ENCODE measurements around the gene BABAM2. TPM values are rescaled to one million over a fixed set of nuclear protein-coding genes. Genes with fewer than 3 reads are reported as not detected.

BABAM2 gene
- total and polyA plus RNA-seq, 7 experiments from 2014 or later, result 34.2 to 58.2 (median 44.2) TPM

DNA sequence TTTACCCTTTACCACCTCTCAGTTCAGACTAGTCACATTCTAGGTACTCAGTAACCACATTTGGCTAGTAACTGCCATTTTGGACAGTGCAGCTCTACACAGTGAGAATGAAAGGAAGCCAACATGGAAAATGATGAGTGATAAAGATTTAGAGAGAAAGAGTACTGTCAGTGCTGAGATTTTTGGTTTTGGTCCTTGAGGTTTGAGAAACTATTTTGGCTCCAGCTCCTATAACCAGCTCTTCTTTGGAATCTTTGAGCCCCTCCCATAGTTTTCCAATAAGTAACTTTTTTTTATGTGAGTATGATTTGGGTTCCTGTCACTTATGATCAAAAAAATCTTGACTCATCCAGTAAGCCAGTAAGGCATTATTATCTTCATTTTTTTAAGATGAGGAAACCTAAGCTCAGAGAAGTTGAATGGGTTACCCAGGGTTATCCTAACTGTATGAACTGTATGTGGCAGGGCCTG, 173.0 kb downstream of the BABAM2 start:
- H3K36me3 Mint-ChIP-seq, result peaks cover 5 to 25% (median 14%) of the 10 kb centered on the region in 5 donors
- Histone ChIP-seq H3K27ac (ENCODE audit: low read depth, low read length) (no peak overlapping the region), H3K36me3 (ENCODE audit: control insufficient read depth in 2 of 3, insufficient read depth in 3 of 3, low read length in 3 of 3) (no peaks in the 10 kb centered on the region), H3K27me3 (ENCODE audit: control insufficient read depth in 2 of 2, insufficient read depth in 2 of 2, low read length in 2 of 2) (no peaks in the 10 kb centered on the region), H3K4me3 (ENCODE audit: low read length) (no peak overlapping the region), H3K9me3 (ENCODE audit: control insufficient read depth in 2 of 3, low read length in 3 of 3) (no peaks in the 10 kb centered on the region), H3K4me1 (ENCODE audit: control insufficient read depth in 2 of 2, insufficient read depth in 2 of 2, low read length in 2 of 2) (no peaks in the 10 kb centered on the region)
- no peak overlapping the region for H3K4me3 Mint-ChIP-seq
- intact Hi-C loops (cut with micrococcal nuclease), result no loop called here
- POLR2A ChIA-PET, result interaction anchor here (0.7 kb wide), 1 partner anchor 19 kb away, joined by 3 read pairs; no protein-coding TSS in a partner anchor
- DNase-seq, result no peak
- ATAC-seq, result no peak
- CTCF ChIA-PET, result no interaction called here
- peaks cover 0 to 9% (median 0%) of the 10 kb centered on the region in 7 donors for H3K4me1 Mint-ChIP-seq
- H3K27ac Mint-ChIP-seq, result no peak overlapping the region
- peaks cover 0 to 2% (median 0%) of the 10 kb centered on the region in 11 donors for H3K9me3 Mint-ChIP-seq
- H3K27me3 Mint-ChIP-seq, result no peaks in the 10 kb centered on the region

DNA sequence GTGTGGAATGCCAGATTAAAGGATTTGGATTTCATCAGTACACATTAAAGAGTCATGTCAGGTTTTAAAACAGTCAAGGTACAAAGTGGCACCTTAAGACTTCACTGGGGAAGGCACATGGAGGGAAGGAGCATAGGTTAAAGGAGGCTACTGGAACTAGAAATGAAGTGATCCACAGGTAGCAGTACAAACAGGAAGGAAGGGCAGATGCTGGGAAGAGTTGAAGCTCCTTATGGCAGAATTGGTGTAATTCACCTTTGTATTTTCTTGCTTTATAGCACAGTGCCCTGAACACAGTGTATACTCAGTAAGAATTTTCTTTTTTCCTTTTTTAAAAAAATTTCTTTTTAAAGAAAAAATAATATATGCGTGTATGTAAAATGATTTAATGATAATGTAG, 177.1 kb downstream of the BABAM2 start:
- intact Hi-C loops (cut with micrococcal nuclease), result no loop called here

GRCh38 chr2:28068088-28068487, 177.6 kb downstream of the BABAM2 start:
- Histone ChIP-seq H3K9me3 (ENCODE audit: control insufficient read depth in 2 of 3, low read length in 3 of 3) (no peaks in the 10 kb centered on the region), H3K4me1 (ENCODE audit: control insufficient read depth in 2 of 2, insufficient read depth in 2 of 2, low read length in 2 of 2) (no peaks in the 10 kb centered on the region), H3K27me3 (ENCODE audit: control insufficient read depth in 2 of 2, insufficient read depth in 2 of 2, low read length in 2 of 2) (no peaks in the 10 kb centered on the region), H3K4me3 (ENCODE audit: low read length) (no peak overlapping the region), H3K27ac (ENCODE audit: low read depth, low read length) (no peak overlapping the region), H3K36me3 (ENCODE audit: control insufficient read depth in 2 of 3, insufficient read depth in 3 of 3, low read length in 3 of 3) (no peaks in the 10 kb centered on the region)
- Mint-ChIP-seq H3K27ac (no peak overlapping the region), H3K27me3 (no peaks in the 10 kb centered on the region), H3K9me3 (no peaks in the 10 kb centered on the region), H3K4me3 (no peak overlapping the region), H3K36me3 (peaks cover 6 to 28% (median 10%) of the 10 kb centered on the region in 5 donors), H3K4me1 (peaks cover 0 to 6% (median 0%) of the 10 kb centered on the region in 7 donors)
- intact Hi-C loops (cut with micrococcal nuclease), result no loop called here
- ATAC-seq (no peak), DNase-seq (no peak)
- ChIA-PET POLR2A (no interaction called here), CTCF (no interaction called here)

More for the DNA sequence above, 177.1 kb downstream of the BABAM2 start:
- ChIA-PET CTCF (no interaction called here), POLR2A (no interaction called here)
- H3K36me3 Mint-ChIP-seq, result peaks cover 8 to 28% (median 10%) of the 10 kb centered on the region in 5 donors
- no peaks in the 10 kb centered on the region for H3K27me3 Mint-ChIP-seq
- H3K9me3 ChIP-seq (ENCODE audit: control insufficient read depth in 2 of 3, low read length in 3 of 3), result no peaks in the 10 kb centered on the region
- no peak overlapping the region for H3K27ac ChIP-seq (ENCODE audit: low read depth, low read length)
- H3K4me1 ChIP-seq (ENCODE audit: control insufficient read depth in 2 of 2, insufficient read depth in 2 of 2, low read length in 2 of 2), result no peaks in the 10 kb centered on the region
- no peak for ATAC-seq
- H3K4me1 Mint-ChIP-seq, result peaks cover 0 to 7% (median 0%) of the 10 kb centered on the region in 7 donors
- H3K27ac Mint-ChIP-seq, result peak overlapping the region in 2 of 9 donors; percentile 24 to 56
- DNase-seq, result no peak
- no peaks in the 10 kb centered on the region for H3K27me3 ChIP-seq (ENCODE audit: control insufficient read depth in 2 of 2, insufficient read depth in 2 of 2, low read length in 2 of 2)
- no peaks in the 10 kb centered on the region for H3K9me3 Mint-ChIP-seq
- H3K36me3 ChIP-seq (ENCODE audit: control insufficient read depth in 2 of 3, insufficient read depth in 3 of 3, low read length in 3 of 3), result no peaks in the 10 kb centered on the region
- H3K4me3 ChIP-seq (ENCODE audit: low read length), result no peak overlapping the region
- no peak overlapping the region for H3K4me3 Mint-ChIP-seq

- Mint-ChIP-seq H3K27ac (no peak overlapping the region), H3K9me3 (no peaks in the 10 kb centered on the region), H3K27me3 (no peaks in the 10 kb centered on the region), H3K4me3 (no peak overlapping the region), H3K36me3 (peaks cover 6 to 28% (median 10%) of the 10 kb centered on the region in 5 donors), H3K4me1 (peaks cover 0 to 6% (median 0%) of the 10 kb centered on the region in 7 donors)
- DNase-seq, result no peak
- Histone ChIP-seq H3K4me3 (ENCODE audit: low read length) (no peak overlapping the region), H3K27ac (ENCODE audit: low read depth, low read length) (no peak overlapping the region), H3K27me3 (ENCODE audit: control insufficient read depth in 2 of 2, insufficient read depth in 2 of 2, low read length in 2 of 2) (no peaks in the 10 kb centered on the region), H3K4me1 (ENCODE audit: control insufficient read depth in 2 of 2, insufficient read depth in 2 of 2, low read length in 2 of 2) (no peaks in the 10 kb centered on the region), H3K36me3 (ENCODE audit: control insufficient read depth in 2 of 3, insufficient read depth in 3 of 3, low read length in 3 of 3) (no peaks in the 10 kb centered on the region), H3K9me3 (ENCODE audit: control insufficient read depth in 2 of 3, low read length in 3 of 3) (no peaks in the 10 kb centered on the region)
- ATAC-seq, result no peak
- intact Hi-C loops (cut with micrococcal nuclease), result no loop called here
- POLR2A ChIA-PET, result no interaction called here
- CTCF ChIA-PET, result no interaction called here
Measured at GRCh38 chr2:28068527-28068926, 178.0 kb downstream of the BABAM2 start.

DNA sequence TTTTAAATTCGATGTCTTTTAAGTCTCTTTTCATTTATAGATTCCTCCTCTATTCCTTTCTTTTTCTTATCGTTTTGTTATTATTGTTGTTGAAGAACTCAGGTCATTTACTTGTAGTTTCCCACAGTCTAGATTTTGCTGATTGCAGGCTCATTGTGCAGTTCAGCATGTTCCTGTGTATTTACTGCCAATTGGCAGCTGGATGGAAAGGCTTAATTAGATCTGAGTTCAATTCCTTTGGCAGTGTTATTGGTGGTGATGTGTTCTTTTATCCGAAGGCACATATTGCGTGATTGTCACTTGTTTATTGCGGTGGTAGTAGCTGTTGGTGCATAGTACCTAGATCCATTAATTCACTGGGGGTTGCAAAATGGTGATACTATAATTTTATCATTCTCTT, 180.7 kb downstream of the BABAM2 start:
- Histone ChIP-seq H3K27me3 (ENCODE audit: control insufficient read depth in 2 of 2, insufficient read depth in 2 of 2, low read length in 2 of 2) (no peaks in the 10 kb centered on the region), H3K4me1 (ENCODE audit: control insufficient read depth in 2 of 2, insufficient read depth in 2 of 2, low read length in 2 of 2) (no peaks in the 10 kb centered on the region), H3K9me3 (ENCODE audit: control insufficient read depth in 2 of 3, low read length in 3 of 3) (no peaks in the 10 kb centered on the region), H3K4me3 (ENCODE audit: low read length) (no peak overlapping the region), H3K36me3 (ENCODE audit: control insufficient read depth in 2 of 3, insufficient read depth in 3 of 3, low read length in 3 of 3) (no peaks in the 10 kb centered on the region), H3K27ac (ENCODE audit: low read depth, low read length) (no peak overlapping the region)
- H3K27me3 Mint-ChIP-seq, result no peaks in the 10 kb centered on the region
- no peaks in the 10 kb centered on the region for H3K9me3 Mint-ChIP-seq
- DNase-seq (no peak), ATAC-seq (no peak)
- intact Hi-C loops (cut with micrococcal nuclease), result no loop called here
- H3K27ac Mint-ChIP-seq, result no peak overlapping the region
- peaks cover 6 to 24% (median 10%) of the 10 kb centered on the region in 5 donors for H3K36me3 Mint-ChIP-seq
- peaks cover 0 to 6% (median 0%) of the 10 kb centered on the region in 7 donors for H3K4me1 Mint-ChIP-seq
- ChIA-PET CTCF (no interaction called here), POLR2A (no interaction called here)
- H3K4me3 Mint-ChIP-seq, result no peak overlapping the region

GRCh38 chr2:28074137-28074536, 183.6 kb downstream of the BABAM2 start:
- Mint-ChIP-seq H3K4me1 (peaks cover 0 to 12% (median 2%) of the 10 kb centered on the region in 7 donors), H3K9me3 (no peaks in the 10 kb centered on the region)
- CTCF ChIA-PET, result no interaction called here

DNA sequence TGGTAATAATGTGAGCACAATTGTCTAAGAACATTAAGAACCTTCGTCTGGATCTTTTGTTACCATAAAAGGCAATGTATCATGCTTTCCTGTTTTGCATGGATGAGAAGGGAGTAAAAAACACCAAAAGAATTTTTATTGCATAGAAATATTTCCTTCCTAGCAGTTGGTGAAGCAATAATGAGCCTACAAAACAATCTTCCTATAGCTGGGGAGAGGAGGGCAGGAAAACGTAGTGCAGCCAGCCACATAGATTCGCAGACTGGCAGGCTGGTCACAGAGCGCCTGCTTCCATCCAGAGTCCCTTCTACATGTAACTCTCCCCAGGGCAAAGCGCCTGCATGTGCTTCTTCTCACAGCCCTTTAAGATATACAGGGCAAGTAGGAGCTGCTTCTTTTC, 190.4 kb downstream of the BABAM2 start:
- Histone ChIP-seq H3K9me3 (ENCODE audit: control insufficient read depth in 2 of 3, low read length in 3 of 3) (no peaks in the 10 kb centered on the region), H3K4me1 (ENCODE audit: control insufficient read depth in 2 of 2, insufficient read depth in 2 of 2, low read length in 2 of 2) (peaks cover 0 to 12% of the 10 kb centered on the region in 2 donors), H3K27ac (ENCODE audit: low read depth, low read length) (no peak overlapping the region), H3K4me3 (ENCODE audit: low read length) (no peak overlapping the region), H3K27me3 (ENCODE audit: control insufficient read depth in 2 of 2, insufficient read depth in 2 of 2, low read length in 2 of 2) (no peaks in the 10 kb centered on the region), H3K36me3 (ENCODE audit: control insufficient read depth in 2 of 3, insufficient read depth in 3 of 3, low read length in 3 of 3) (no peaks in the 10 kb centered on the region)
- H3K9me3 Mint-ChIP-seq, result no peaks in the 10 kb centered on the region
- peaks cover 20 to 47% (median 32%) of the 10 kb centered on the region in 7 donors for H3K4me1 Mint-ChIP-seq
- H3K4me3 Mint-ChIP-seq, result no peak overlapping the region
- intact Hi-C loops (cut with micrococcal nuclease), result no loop called here
- no peak for ATAC-seq
- ChIA-PET POLR2A (no interaction called here), CTCF (no interaction called here)
- H3K27ac Mint-ChIP-seq, result no peak overlapping the region
- H3K27me3 Mint-ChIP-seq, result peaks cover 0 to 2% (median 0%) of the 10 kb centered on the region in 5 donors
- peaks cover 0 to 9% (median 3%) of the 10 kb centered on the region in 5 donors for H3K36me3 Mint-ChIP-seq
- no peak for DNase-seq

More at GRCh38 chr2:28074137-28074536, 183.6 kb downstream of the BABAM2 start:
- Mint-ChIP-seq H3K27ac (no peak overlapping the region), H3K4me3 (no peak overlapping the region), H3K27me3 (peaks cover 0 to 2% (median 0%) of the 10 kb centered on the region in 5 donors), H3K36me3 (peaks cover 3 to 14% (median 5%) of the 10 kb centered on the region in 5 donors)
- Histone ChIP-seq H3K27ac (ENCODE audit: low read depth, low read length) (no peak overlapping the region), H3K4me1 (ENCODE audit: control insufficient read depth in 2 of 2, insufficient read depth in 2 of 2, low read length in 2 of 2) (no peaks in the 10 kb centered on the region), H3K4me3 (ENCODE audit: low read length) (no peak overlapping the region), H3K36me3 (ENCODE audit: control insufficient read depth in 2 of 3, insufficient read depth in 3 of 3, low read length in 3 of 3) (no peaks in the 10 kb centered on the region), H3K9me3 (ENCODE audit: control insufficient read depth in 2 of 3, low read length in 3 of 3) (no peaks in the 10 kb centered on the region), H3K27me3 (ENCODE audit: control insufficient read depth in 2 of 2, insufficient read depth in 2 of 2, low read length in 2 of 2) (no peaks in the 10 kb centered on the region)
- intact Hi-C loops (cut with micrococcal nuclease), result no loop called here
- POLR2A ChIA-PET, result no interaction called here
- DNase-seq, result no peak
- ATAC-seq, result no peak
